Natural killer cell (primary cell): ENCODE results near the gene CUL1. TPM values are rescaled to one million over a fixed set of nuclear protein-coding genes. Genes with fewer than 3 reads are reported as not detected.

ENCODE experiments used
- ATAC-seq, 3 donors: fragments of 150-1000 bp in 2 of 3; fragments of 200-7000 bp in 1 of 3; cut with Tn5 transposase; 1 replicate in 1 of 3; 2 replicates in 2 of 3; pipeline ENCODE4 v1.10.0; 2021; ENCODE audit warnings: mild to moderate bottlenecking in 2 of 3, moderate library complexity in 2 of 3
- DNase-seq, 2 donors: peaks; one replicate each; pipeline versions ENCODE4 v3.0.0 to v3.0.0-alpha.2; 2013 to 2021; ENCODE audit warnings: mixed read lengths in 1 of 2
- H3K27ac ChIP-seq: one replicate; pipeline ENCODE4 v1.5.1; 2013; ENCODE audit warnings: mild to moderate bottlenecking, low read length
- H3K27me3 ChIP-seq: one replicate; pipeline ENCODE4 v1.6.1; 2013; ENCODE audit warnings: low read length; ENCODE audit not compliant: control insufficient read depth, insufficient read depth
- H3K36me3 ChIP-seq: one replicate; pipeline ENCODE4 v1.6.1; 2013; ENCODE audit warnings: low read length; ENCODE audit not compliant: control insufficient read depth, insufficient read depth
- H3K4me1 ChIP-seq: one replicate; pipeline ENCODE4 v1.6.1; 2013; ENCODE audit warnings: low read length; ENCODE audit not compliant: control insufficient read depth, insufficient read depth
- H3K4me3 ChIP-seq: one replicate; pipeline ENCODE4 v1.5.1; 2013; ENCODE audit warnings: low read length
- H3K9me3 ChIP-seq: one replicate; pipeline ENCODE4 v1.6.1; 2013; ENCODE audit warnings: low read length; ENCODE audit not compliant: control insufficient read depth, insufficient read depth
- H3K27ac Mint-ChIP-seq, 2 donors: one replicate each; pipeline ENCODE4 v1.8.0; 2022; ENCODE audit warnings: mild to moderate bottlenecking in 2 of 2, mixed read lengths in 2 of 2, moderate library complexity in 1 of 2
- H3K27me3 Mint-ChIP-seq, 2 donors: one replicate each; pipeline ENCODE4 v1.8.0; 2022; ENCODE audit warnings: low read depth in 2 of 2, mixed read lengths in 2 of 2
- H3K36me3 Mint-ChIP-seq: one replicate; pipeline ENCODE4 v1.8.0; 2022; ENCODE audit warnings: mixed read lengths
- H3K4me1 Mint-ChIP-seq, 2 donors: one replicate each; pipeline ENCODE4 v1.8.0; 2022; ENCODE audit warnings: mixed read lengths in 2 of 2
- H3K4me3 Mint-ChIP-seq: one replicate; pipeline ENCODE4 v1.8.0; 2022; ENCODE audit warnings: mild to moderate bottlenecking, moderate library complexity, mixed read lengths
- H3K9me3 Mint-ChIP-seq, 2 donors: one replicate each; pipeline ENCODE4 v1.8.0; 2022; ENCODE audit warnings: mixed read lengths in 2 of 2
- WGBS: methylation state at CpG from one replicate; pipeline ENCODE4 v1.1.7; 2013; ENCODE audit warnings: missing lambda C conversion rate; ENCODE audit not compliant: insufficient coverage; 5-methylcytosine and 5-hydroxymethylcytosine counted together
- intact Hi-C: fragments of 100-400 bp; cut with micrococcal nuclease; formaldehyde crosslinking; loops from one replicate; pipeline ENCODE4 v1.14.2; 2022
- total RNA-seq, 4 donors: library from RNA; stranded (reverse); fragments of 120-200 nt in 1 of 4; gene quantifications; one replicate each; pipeline versions ENCODE4 v1.2.3 to v1.2.4, GENCODE V29; 2013 to 2022
- TF ChIP-seq, protein P1 (sequence below): fragments of 200-600 bp; IDR thresholded peaks from one replicate; pipeline ENCODE4 v1.8.0; 2022; ENCODE audit warnings: antibody characterized with exemption

Gene CUL1
- total RNA-seq, 3 donors from 2014 or later (not counting 1 experiment from before 2014, with no cell fraction given): 37.4 to 45.1 (median 43.2) TPM

DNA sequence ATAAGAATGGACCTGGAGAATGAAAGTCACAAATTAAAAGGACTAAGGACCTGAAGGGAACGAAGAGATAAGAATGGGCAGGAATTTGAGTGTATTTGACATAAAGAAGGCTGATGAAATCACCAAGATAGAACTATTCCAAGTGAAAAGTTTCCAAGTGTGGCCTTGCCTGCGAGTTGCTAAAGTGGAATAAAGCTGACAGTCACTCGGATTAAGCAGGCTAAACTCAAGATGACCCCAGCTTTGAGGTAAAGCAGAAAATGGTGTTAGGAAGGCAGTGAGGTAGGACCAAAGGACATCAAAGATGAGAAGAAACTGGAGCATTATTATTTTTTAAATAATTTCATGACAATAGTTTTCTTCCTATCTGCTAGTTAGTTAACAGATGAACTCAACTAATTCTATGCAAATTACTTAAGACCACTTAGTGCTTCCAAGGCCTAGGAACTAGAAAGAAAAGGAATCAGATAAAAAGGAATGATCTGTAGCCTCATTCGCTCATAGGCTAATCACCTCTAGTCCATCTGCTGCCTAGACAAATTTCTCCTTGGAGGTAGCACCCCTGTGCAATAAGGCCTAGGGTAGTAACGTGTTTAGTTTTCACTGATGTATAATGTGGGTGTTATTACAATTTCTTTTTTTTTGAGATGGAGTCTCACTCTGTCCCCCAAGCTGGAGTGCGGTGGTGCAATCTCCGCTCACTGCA is 150.8 kb downstream of the CUL1 start:
- Histone ChIP-seq H3K4me1 (peaks cover 4% of the 10 kb centered on the region), H3K36me3 (no peaks in the 10 kb centered on the region), H3K27me3 (no peaks in the 10 kb centered on the region), H3K27ac (no peak overlapping the region), H3K4me3 (no peak overlapping the region), H3K9me3 (no peaks in the 10 kb centered on the region)
- Mint-ChIP-seq H3K27me3 (no peaks in the 10 kb centered on the region), H3K36me3 (no peaks in the 10 kb centered on the region), H3K4me1 (peaks cover 44 to 72% of the 10 kb centered on the region in 2 donors), H3K9me3 (no peaks in the 10 kb centered on the region), H3K4me3 (no peak overlapping the region), H3K27ac (peak overlapping the region in 1 of 2 donors; percentile 27)
- intact Hi-C loops: no loop called here
- ATAC-seq (no peak), DNase-seq (no peak)
- TF ChIP-seq, protein P1, sequence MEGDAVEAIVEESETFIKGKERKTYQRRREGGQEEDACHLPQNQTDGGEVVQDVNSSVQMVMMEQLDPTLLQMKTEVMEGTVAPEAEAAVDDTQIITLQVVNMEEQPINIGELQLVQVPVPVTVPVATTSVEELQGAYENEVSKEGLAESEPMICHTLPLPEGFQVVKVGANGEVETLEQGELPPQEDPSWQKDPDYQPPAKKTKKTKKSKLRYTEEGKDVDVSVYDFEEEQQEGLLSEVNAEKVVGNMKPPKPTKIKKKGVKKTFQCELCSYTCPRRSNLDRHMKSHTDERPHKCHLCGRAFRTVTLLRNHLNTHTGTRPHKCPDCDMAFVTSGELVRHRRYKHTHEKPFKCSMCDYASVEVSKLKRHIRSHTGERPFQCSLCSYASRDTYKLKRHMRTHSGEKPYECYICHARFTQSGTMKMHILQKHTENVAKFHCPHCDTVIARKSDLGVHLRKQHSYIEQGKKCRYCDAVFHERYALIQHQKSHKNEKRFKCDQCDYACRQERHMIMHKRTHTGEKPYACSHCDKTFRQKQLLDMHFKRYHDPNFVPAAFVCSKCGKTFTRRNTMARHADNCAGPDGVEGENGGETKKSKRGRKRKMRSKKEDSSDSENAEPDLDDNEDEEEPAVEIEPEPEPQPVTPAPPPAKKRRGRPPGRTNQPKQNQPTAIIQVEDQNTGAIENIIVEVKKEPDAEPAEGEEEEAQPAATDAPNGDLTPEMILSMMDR: no peak
- WGBS: 95% methylated on average over 7 of the region's 7 CpGs

DNA sequence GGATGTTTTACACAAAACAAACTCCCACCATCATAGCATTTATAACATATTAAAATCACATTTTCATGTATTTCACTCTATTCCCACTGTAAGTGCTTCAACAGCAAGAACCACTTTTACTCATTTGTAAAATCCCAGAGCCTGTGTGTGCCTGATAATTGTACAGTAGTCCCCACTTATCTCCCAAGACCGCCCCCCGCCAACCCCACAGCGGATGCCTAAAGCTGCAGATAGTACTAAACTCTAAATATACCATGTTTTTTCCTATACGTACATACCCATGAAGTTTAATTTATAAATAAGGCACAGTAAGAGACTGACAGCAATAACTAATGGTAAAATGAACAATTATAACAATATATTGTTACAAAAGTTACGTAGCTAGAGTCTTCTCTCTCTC is 151.9 kb downstream of the CUL1 start:
- TF ChIP-seq, protein P1: no peak
- Mint-ChIP-seq H3K9me3 (no peaks in the 10 kb centered on the region), H3K27ac (peak overlapping the region in 1 of 2 donors; percentile 18), H3K27me3 (no peaks in the 10 kb centered on the region), H3K36me3 (no peaks in the 10 kb centered on the region), H3K4me3 (no peak overlapping the region), H3K4me1 (peaks cover 42 to 62% of the 10 kb centered on the region in 2 donors)
- Histone ChIP-seq H3K27me3 (no peaks in the 10 kb centered on the region), H3K9me3 (no peaks in the 10 kb centered on the region), H3K4me1 (peaks cover 4% of the 10 kb centered on the region), H3K4me3 (no peak overlapping the region), H3K36me3 (no peaks in the 10 kb centered on the region), H3K27ac (no peak overlapping the region)
- DNase-seq: no peak
- intact Hi-C loops: no loop called here
- 97% methylated on average over 3 of the region's 5 CpGs for WGBS
- no peak for ATAC-seq

Other genes starting within 250 kb of the CUL1 start
- not detected for gene C7orf33, start 108.1 kb upstream of the CUL1 start, total RNA-seq
- gene EZH2, start 185.4 kb downstream of the CUL1 start, total RNA-seq: 10 to 100 TPM; 33.4 to 42.7 (median 35.8) TPM